Retinal pigment epithelial cell (primary cell): ENCODE measurements around the gene LIPH.

Experiments
- DNase-seq: peaks from one replicate; pipeline ENCODE4 v3.0.0-alpha.2; 2010; ENCODE audit warnings: low read depth
- H3K4me3 ChIP-seq: 2 replicates; pipeline ENCODE4 v1.5.1; 2011; ENCODE audit warnings: mild to moderate bottlenecking, low read length, control low read depth, moderate library complexity
- CTCF ChIP-seq: conservative IDR thresholded peaks from 2 replicates; pipeline ENCODE4 v1.5.1; 2011; ENCODE audit warnings: low read depth, low read length, control low read depth, inconsistent platforms

LIPH gene

GRCh38 chr3:185549651-185550111 lies 2.7 kb downstream of the LIPH start:
- peak; percentile 36 for DNase-seq
- no peak overlapping the region for H3K4me3 ChIP-seq
- TF ChIP-seq CTCF = no peak

GRCh38 chr3:185549122-185549521 lies 3.3 kb downstream of the LIPH start:
- DNase-seq = peak; percentile 94
- TF ChIP-seq CTCF = no peak
- no peak overlapping the region for H3K4me3 ChIP-seq

GRCh38 chr3:185540695-185541094 lies 11.7 kb downstream of the LIPH start:
- no peak overlapping the region for H3K4me3 ChIP-seq
- no peak for DNase-seq
- TF ChIP-seq CTCF = no peak

GRCh38 chr3:185539934-185540333 lies 12.5 kb downstream of the LIPH start:
- no peak overlapping the region for H3K4me3 ChIP-seq
- TF ChIP-seq CTCF = no peak
- DNase-seq = no peak

GRCh38 chr3:185537369-185537970 lies 14.9 kb downstream of the LIPH start:
- no peak overlapping the region for H3K4me3 ChIP-seq
- TF ChIP-seq CTCF = no peak
- DNase-seq = peak; percentile 37

GRCh38 chr3:185534511-185534910 lies 17.9 kb downstream of the LIPH start:
- TF ChIP-seq CTCF = no peak
- no peak overlapping the region for H3K4me3 ChIP-seq
- no peak for DNase-seq

- no peak overlapping the region for H3K4me3 ChIP-seq
- DNase-seq = no peak
- no peak for TF ChIP-seq CTCF
Observed at GRCh38 chr3:185532901-185533300, 19.5 kb downstream of the LIPH start.
